Liver (tissue), 3 donors: ENCODE results near the gene TTC4.

ENCODE experiments used
- GABPA ChIP-seq, 2 donors: IDR thresholded peaks in 1 of 2; conservative IDR thresholded peaks in 1 of 2; 2 replicates each; pipeline ENCODE4 v1.6.1; 2016; ENCODE audit warnings: antibody characterized with exemption in 2 of 2, mild to moderate bottlenecking in 1 of 2, moderate library complexity in 1 of 2
- HNF4G ChIP-seq: IDR thresholded peaks from 2 replicates; pipeline ENCODE4 v1.6.1; 2016; ENCODE audit warnings: antibody characterized with exemption
- JUND ChIP-seq, 2 donors: IDR thresholded peaks; 2 replicates each; pipeline ENCODE4 v1.6.1; 2016; ENCODE audit warnings: antibody characterized with exemption in 2 of 2
- NR2F2 ChIP-seq: IDR thresholded peaks from 2 replicates; pipeline ENCODE4 v1.6.1; 2016; ENCODE audit warnings: antibody characterized with exemption
- RAD21 ChIP-seq, 2 donors: IDR thresholded peaks; 2 replicates each; pipeline ENCODE4 v1.6.1; 2016; ENCODE audit warnings: antibody characterized with exemption in 2 of 2, mild to moderate bottlenecking in 2 of 2
- TF ChIP-seq, protein P1 (sequence below): fragments of 150-350 bp; IDR thresholded peaks from 2 replicates; pipeline ENCODE4 v1.5.1; 2017; ENCODE audit warnings: improper control_type of control experiment, low read depth, low read length; ENCODE audit not compliant: missing input control
- TF ChIP-seq, protein P2 (sequence below): IDR thresholded peaks from 2 replicates; pipeline ENCODE4 v1.6.1; 2016; ENCODE audit warnings: antibody characterized with exemption
- TF ChIP-seq, protein P3 (sequence below): IDR thresholded peaks from 2 replicates; pipeline ENCODE4 v1.6.1; 2016; ENCODE audit warnings: antibody characterized with exemption, mild to moderate bottlenecking
- TF ChIP-seq, protein P4 (sequence below): IDR thresholded peaks from 2 replicates; pipeline ENCODE4 v1.6.1; 2016; ENCODE audit warnings: antibody characterized with exemption
- donor health status: healthy.
- donor health status: healthy.

DNA sequence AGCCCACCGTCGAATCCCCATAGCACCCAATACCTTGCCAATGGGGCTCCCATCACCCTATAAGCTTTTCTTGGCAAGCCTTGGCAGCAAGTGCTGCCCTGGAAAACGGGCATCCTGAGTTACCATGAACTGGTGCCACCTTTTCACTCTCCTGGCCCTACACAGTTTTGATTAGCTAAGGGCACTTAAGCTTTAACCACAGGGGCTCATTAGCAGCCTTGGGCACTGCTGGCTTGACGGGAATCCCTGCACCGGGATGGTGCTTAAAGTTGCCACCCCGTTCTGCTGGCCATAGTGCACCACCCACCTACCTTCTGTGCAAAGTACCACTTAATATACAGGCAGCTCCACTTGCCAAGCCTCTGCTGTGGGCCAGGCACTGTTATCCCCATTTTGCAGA is 34.9 kb downstream of the TTC4 start:
- TF ChIP-seq, protein P1, sequence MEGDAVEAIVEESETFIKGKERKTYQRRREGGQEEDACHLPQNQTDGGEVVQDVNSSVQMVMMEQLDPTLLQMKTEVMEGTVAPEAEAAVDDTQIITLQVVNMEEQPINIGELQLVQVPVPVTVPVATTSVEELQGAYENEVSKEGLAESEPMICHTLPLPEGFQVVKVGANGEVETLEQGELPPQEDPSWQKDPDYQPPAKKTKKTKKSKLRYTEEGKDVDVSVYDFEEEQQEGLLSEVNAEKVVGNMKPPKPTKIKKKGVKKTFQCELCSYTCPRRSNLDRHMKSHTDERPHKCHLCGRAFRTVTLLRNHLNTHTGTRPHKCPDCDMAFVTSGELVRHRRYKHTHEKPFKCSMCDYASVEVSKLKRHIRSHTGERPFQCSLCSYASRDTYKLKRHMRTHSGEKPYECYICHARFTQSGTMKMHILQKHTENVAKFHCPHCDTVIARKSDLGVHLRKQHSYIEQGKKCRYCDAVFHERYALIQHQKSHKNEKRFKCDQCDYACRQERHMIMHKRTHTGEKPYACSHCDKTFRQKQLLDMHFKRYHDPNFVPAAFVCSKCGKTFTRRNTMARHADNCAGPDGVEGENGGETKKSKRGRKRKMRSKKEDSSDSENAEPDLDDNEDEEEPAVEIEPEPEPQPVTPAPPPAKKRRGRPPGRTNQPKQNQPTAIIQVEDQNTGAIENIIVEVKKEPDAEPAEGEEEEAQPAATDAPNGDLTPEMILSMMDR, result no peak
- TF ChIP-seq, protein P2, sequence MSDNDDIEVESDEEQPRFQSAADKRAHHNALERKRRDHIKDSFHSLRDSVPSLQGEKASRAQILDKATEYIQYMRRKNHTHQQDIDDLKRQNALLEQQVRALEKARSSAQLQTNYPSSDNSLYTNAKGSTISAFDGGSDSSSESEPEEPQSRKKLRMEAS, result no peak
- TF ChIP-seq JUND (IDR thresholded peaks at IDR 0.05), result no peak
- TF ChIP-seq GABPA (IDR thresholded peaks at IDR 0.05 in 1 of 2, conservative IDR thresholded peaks at IDR 0.05 in 1 of 2), result no peak
- TF ChIP-seq, protein P3, sequence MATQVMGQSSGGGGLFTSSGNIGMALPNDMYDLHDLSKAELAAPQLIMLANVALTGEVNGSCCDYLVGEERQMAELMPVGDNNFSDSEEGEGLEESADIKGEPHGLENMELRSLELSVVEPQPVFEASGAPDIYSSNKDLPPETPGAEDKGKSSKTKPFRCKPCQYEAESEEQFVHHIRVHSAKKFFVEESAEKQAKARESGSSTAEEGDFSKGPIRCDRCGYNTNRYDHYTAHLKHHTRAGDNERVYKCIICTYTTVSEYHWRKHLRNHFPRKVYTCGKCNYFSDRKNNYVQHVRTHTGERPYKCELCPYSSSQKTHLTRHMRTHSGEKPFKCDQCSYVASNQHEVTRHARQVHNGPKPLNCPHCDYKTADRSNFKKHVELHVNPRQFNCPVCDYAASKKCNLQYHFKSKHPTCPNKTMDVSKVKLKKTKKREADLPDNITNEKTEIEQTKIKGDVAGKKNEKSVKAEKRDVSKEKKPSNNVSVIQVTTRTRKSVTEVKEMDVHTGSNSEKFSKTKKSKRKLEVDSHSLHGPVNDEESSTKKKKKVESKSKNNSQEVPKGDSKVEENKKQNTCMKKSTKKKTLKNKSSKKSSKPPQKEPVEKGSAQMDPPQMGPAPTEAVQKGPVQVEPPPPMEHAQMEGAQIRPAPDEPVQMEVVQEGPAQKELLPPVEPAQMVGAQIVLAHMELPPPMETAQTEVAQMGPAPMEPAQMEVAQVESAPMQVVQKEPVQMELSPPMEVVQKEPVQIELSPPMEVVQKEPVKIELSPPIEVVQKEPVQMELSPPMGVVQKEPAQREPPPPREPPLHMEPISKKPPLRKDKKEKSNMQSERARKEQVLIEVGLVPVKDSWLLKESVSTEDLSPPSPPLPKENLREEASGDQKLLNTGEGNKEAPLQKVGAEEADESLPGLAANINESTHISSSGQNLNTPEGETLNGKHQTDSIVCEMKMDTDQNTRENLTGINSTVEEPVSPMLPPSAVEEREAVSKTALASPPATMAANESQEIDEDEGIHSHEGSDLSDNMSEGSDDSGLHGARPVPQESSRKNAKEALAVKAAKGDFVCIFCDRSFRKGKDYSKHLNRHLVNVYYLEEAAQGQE, result no peak
- no peak for TF ChIP-seq RAD21 (IDR thresholded peaks at IDR 0.05)
- TF ChIP-seq NR2F2, result no peak
- TF ChIP-seq, protein P4, sequence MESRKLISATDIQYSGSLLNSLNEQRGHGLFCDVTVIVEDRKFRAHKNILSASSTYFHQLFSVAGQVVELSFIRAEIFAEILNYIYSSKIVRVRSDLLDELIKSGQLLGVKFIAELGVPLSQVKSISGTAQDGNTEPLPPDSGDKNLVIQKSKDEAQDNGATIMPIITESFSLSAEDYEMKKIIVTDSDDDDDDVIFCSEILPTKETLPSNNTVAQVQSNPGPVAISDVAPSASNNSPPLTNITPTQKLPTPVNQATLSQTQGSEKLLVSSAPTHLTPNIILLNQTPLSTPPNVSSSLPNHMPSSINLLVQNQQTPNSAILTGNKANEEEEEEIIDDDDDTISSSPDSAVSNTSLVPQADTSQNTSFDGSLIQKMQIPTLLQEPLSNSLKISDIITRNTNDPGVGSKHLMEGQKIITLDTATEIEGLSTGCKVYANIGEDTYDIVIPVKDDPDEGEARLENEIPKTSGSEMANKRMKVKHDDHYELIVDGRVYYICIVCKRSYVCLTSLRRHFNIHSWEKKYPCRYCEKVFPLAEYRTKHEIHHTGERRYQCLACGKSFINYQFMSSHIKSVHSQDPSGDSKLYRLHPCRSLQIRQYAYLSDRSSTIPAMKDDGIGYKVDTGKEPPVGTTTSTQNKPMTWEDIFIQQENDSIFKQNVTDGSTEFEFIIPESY, result no peak
- TF ChIP-seq HNF4G, result no peak
